Fibroblast of villous mesenchyme (primary cell): ENCODE data around the gene CCDC57. TPM values are rescaled to one million over a fixed set of nuclear protein-coding genes. Genes with fewer than 3 reads are reported as not detected.

Experiments
- DNase-seq: peaks from one replicate; pipeline ENCODE4 v3.0.0-alpha.2; 2010; ENCODE audit warnings: low read depth
- H3K4me3 ChIP-seq: 2 replicates; pipeline ENCODE4 v1.5.1; 2011; ENCODE audit warnings: low read depth, mild to moderate bottlenecking, low read length
- total RNA-seq: library from RNA; depleted of rRNA; stranded (reverse); fragments of >200 nt; gene quantifications from 2 replicates; pipeline ENCODE4 v1.2.3, GENCODE V29; 2012
- TF ChIP-seq, protein P1 (sequence below): IDR thresholded peaks from 2 replicates; pipeline ENCODE4 v1.5.1; 2012; ENCODE audit warnings: low read depth, mild to moderate bottlenecking, low read length; ENCODE audit not compliant: insufficient read depth

CCDC57 gene
- total RNA-seq, 1 donor: 19.9 TPM

DNA sequence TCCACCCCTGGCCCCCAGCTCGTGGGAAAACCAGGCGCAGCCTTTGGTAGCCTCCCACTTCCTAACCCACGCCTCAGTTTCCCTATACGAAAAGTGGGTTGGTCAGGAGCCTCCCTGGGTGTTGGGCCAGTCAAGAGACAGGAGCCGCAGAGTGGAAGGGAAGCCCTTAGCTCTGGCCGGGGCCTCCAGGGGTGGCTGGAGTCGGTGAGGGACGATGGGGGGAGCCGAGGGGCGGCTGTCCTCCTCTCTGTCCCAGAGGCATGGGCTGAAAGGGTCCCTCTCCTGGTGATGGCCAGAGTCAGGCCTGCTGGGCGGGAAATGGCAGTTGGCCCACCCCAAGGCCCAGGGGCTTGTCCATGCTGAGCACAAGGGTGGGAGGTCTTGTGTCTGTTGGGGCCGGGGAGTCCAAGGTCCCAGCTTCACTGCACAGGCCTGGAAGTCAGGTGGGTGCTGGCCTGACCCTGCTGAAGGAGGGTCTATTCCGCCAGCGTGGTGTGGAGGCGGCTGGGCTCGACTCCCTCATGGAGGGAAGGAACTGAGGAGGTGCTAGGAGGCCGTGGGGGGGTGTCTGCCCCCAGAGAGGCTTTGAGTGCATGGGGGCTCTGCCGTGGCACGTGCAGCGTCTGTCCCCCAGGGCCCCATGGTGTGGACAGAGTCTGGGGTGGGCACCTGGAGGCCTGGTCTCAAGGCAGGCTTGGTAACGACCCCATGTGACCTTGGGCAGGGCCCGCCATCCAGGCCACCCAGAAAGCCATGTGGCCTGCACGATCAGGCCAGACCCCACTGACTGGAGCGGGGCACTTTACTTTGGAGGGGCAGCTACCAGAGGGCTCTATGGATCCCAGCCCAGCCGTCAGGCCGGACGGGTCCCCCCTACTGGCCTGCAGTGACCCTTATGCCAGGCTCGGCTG, 17.3 kb upstream of the CCDC57 start:
- TF ChIP-seq, protein P1, sequence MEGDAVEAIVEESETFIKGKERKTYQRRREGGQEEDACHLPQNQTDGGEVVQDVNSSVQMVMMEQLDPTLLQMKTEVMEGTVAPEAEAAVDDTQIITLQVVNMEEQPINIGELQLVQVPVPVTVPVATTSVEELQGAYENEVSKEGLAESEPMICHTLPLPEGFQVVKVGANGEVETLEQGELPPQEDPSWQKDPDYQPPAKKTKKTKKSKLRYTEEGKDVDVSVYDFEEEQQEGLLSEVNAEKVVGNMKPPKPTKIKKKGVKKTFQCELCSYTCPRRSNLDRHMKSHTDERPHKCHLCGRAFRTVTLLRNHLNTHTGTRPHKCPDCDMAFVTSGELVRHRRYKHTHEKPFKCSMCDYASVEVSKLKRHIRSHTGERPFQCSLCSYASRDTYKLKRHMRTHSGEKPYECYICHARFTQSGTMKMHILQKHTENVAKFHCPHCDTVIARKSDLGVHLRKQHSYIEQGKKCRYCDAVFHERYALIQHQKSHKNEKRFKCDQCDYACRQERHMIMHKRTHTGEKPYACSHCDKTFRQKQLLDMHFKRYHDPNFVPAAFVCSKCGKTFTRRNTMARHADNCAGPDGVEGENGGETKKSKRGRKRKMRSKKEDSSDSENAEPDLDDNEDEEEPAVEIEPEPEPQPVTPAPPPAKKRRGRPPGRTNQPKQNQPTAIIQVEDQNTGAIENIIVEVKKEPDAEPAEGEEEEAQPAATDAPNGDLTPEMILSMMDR: no peak
- peak overlapping the region; percentile 81 for H3K4me3 ChIP-seq
- DNase-seq: no peak

DNA sequence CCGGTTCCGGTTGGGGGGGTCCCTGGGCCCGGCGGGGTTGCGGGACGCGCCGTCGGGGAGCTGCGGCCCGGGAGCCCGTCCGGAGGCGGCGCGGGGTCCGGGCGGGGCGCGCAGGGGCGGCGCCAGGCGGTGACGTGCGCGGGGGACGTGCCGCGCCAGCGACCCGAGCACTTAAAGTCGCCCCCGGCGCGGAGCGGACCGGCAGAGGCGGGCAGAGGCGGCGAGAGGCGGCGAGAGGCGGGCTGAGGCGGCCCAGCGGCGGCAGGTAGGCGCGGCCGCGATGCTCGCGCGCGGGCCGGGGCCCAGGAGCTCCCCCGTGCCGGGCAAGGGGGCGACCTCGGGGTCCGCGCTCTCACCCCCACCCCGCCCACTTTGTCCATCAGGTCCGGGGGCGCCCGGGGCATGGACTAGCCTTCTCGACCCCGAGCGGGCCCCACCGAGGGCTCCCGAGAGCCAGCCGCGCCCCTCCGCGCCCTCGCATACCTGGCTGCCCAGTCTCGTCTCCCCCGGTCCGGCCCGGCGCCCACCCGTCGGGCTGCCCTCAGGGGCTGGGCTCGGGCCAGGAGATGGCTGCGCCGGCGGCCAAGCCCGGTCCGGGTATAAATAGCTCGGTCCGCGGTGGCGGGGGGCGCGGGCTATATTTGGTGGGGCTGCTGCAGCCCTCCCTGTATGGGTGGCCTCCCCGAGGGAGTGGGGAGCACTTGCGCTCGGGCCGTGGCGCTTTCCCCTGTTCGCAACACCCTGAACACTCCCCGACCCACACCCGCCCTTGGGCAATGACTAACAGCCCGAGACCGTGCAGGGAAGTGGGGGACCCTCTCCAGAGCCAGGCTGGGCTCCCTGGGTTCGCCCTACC, 16.4 kb upstream of the CCDC57 start, which contains the start of gene SLC16A3:
Gene SLC16A3 (plus strand): TSS at position 201 of the 856 bp plus-strand sequence. CDS start 6,967 bp downstream, outside the sequence.
- H3K4me3 ChIP-seq: peak within 1 kb of the TSS; percentile 81
- DNase-seq: peak; percentile 81
- TF ChIP-seq, protein P1: no peak

DNA sequence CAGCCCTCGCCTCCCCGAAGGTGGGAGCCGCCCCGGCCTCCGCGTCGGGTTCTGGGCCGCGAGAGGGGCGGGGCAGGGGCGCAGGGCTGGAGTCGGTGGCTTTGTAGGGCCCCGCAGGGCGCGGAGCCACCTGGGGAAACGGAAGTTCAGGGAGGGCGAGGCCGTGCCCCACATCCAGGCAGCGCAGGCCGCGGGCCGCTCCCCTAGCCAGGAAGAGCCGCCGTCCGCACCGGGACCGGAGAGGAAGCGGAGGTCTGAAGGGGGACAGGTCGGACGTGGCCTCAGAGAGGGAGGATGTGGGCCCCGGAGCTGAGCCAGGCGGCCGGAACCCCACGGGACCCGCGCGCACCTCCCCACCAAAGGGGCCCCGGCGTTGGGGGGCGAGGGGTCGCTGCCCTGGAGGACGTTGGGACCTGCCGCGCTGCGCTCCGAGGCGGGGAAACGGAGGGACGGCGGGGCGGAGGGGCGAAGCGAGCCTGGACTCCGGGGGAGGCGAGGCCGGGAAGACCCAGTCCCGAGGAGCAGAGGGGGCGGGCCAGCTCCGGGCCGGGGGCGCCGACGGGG, 15.7 kb upstream of the CCDC57 start:
- TF ChIP-seq, protein P1: no peak
- H3K4me3 ChIP-seq: peak overlapping the region; percentile 54
- peak; percentile 34 for DNase-seq

DNA sequence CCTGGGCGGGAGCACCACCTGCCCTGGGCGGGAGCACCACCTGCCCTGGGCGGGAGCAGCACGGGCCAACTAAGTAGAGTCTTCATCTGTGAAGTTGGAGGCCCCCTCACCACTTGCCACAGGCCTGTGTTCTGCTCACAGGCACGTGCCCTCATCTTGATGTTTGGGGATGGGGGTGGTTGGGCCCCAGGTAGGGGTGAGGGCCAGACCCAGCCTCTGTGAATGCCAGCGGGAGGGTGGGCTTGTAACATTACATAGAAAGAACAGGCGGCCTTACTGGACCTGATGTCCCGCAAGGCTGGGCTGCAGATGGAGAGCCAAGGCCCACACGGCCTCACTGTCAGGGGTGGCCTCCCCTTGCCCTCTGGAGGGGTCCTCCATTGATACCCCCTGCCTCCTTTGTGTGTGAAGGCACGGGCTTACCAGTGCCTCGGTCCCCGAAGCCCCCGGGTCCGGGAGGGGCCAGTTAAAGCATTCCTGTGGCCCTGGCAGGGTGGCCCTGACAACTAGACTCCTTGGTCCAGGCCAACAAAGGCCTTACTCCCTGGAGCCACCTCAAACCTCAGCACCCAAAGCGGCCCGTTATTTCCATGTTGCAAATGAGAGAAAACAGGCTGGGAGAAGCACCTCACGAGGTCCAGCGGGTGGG, 15.1 kb upstream of the CCDC57 start:
- TF ChIP-seq, protein P1: no peak
- no peak for DNase-seq
- H3K4me3 ChIP-seq: peak overlapping the region; percentile 54

DNA sequence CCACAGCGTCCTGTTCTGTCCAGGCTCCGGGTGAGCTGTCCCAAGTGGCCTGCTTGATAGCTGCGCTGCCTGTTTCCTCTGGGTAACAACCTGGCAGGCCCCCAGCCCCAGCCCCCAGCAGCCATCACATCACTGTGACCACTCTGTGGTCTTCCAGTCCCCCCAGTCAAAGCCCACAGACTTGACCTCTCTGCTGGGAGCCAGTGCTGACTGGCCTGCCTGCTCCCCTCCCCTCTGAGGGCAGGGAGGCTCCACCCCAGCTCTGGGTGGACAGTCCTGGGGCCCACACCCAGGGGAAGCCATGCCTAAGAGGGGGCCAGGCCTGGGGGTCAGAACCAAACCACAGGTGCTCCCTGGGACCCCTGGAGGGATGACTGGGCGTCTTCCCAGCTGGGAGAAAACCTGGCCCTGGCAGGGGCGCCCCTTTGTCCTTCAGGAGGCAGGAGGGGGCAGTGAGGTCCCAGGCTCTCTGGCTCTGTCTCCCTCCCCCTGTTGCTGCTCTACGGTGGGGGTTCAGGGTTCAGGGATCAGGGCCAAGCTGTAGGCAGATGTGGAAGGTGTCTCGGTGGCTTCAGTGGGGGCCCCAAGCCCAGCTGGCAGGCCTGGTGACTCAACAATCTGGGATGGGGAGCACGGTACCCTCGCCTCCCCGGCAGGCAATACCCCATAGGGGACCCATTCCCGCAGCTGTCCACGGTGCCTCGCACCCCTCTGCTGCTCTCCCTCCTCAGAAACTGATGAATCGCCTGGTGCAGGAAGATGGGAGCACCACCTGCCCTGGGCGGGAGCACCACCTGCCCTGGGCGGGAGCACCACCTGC, 14.4 kb upstream of the CCDC57 start:
- TF ChIP-seq, protein P1: no peak
- DNase-seq: no peak
- no peak overlapping the region for H3K4me3 ChIP-seq
